ENCODE measurements around the gene MAB21L2. TPM values are rescaled to one million over a fixed set of nuclear protein-coding genes. Genes with fewer than 3 reads are reported as not detected.

MAB21L2 gene
- total RNA-seq, 1 donor from 2014 or later: 0.11 TPM

GRCh38 chr4:150598909-150599308, 17.0 kb downstream of the MAB21L2 start:
- Histone ChIP-seq H3K9me3 (replicated peaks) (no peaks in the 10 kb centered on the region), H3K36me3 (no peaks in the 10 kb centered on the region), H3K27ac (replicated peaks) (no peak overlapping the region), H3K27me3 (ENCODE audit: low read depth) (no peaks in the 10 kb centered on the region), H3K4me1 (no peaks in the 10 kb centered on the region), H3K4me3 (no peak overlapping the region)
- intact Hi-C loops (cut with micrococcal nuclease): no loop called here
- DNase-seq: no peak
- TF ChIP-seq CTCF (IDR thresholded peaks at IDR 0.05; ENCODE audit: borderline replicate concordance): no peak

- H3K4me3 ChIP-seq: no peak overlapping the region
Measured at GRCh38 chr4:150599547-150599946, 17.6 kb downstream of the MAB21L2 start.

GRCh38 chr4:150600812-150601445, 19.0 kb downstream of the MAB21L2 start:
- no peaks in the 10 kb centered on the region for H3K9me3 ChIP-seq (replicated peaks)
- no peaks in the 10 kb centered on the region for H3K27me3 ChIP-seq (ENCODE audit: low read depth)
- no peak for DNase-seq
- H3K4me3 ChIP-seq: no peak overlapping the region
- H3K27ac ChIP-seq (replicated peaks): no peak overlapping the region
- intact Hi-C loops (cut with micrococcal nuclease): no loop called here
- H3K36me3 ChIP-seq: no peaks in the 10 kb centered on the region
- H3K4me1 ChIP-seq: no peaks in the 10 kb centered on the region
- TF ChIP-seq CTCF (IDR thresholded peaks at IDR 0.05; ENCODE audit: borderline replicate concordance): no peak

More at GRCh38 chr4:150599547-150599946, 17.6 kb downstream of the MAB21L2 start:
- TF ChIP-seq CTCF (IDR thresholded peaks at IDR 0.05; ENCODE audit: borderline replicate concordance): no peak
- Histone ChIP-seq H3K9me3 (replicated peaks) (no peaks in the 10 kb centered on the region), H3K27ac (replicated peaks) (no peak overlapping the region), H3K36me3 (no peaks in the 10 kb centered on the region), H3K27me3 (ENCODE audit: low read depth) (no peaks in the 10 kb centered on the region), H3K4me1 (no peaks in the 10 kb centered on the region)
- DNase-seq: no peak
- intact Hi-C loops (cut with micrococcal nuclease): no loop called here

- intact Hi-C loops (cut with micrococcal nuclease): no loop called here
- H3K27ac ChIP-seq (replicated peaks): no peak overlapping the region
- no peaks in the 10 kb centered on the region for H3K9me3 ChIP-seq (replicated peaks)
- no peak for TF ChIP-seq CTCF (IDR thresholded peaks at IDR 0.05; ENCODE audit: borderline replicate concordance)
- no peaks in the 10 kb centered on the region for H3K27me3 ChIP-seq (ENCODE audit: low read depth)
- no peaks in the 10 kb centered on the region for H3K4me1 ChIP-seq
- DNase-seq: no peak
- no peak overlapping the region for H3K4me3 ChIP-seq
- H3K36me3 ChIP-seq: no peaks in the 10 kb centered on the region
Measured at GRCh38 chr4:150609131-150609530, 27.2 kb downstream of the MAB21L2 start.

GRCh38 chr4:150619042-150619441, 37.1 kb downstream of the MAB21L2 start:
- no peak overlapping the region for H3K4me3 ChIP-seq
- no peak for TF ChIP-seq CTCF (IDR thresholded peaks at IDR 0.05; ENCODE audit: borderline replicate concordance)
- peaks cover 3% of the 10 kb centered on the region for H3K4me1 ChIP-seq
- intact Hi-C loops (cut with micrococcal nuclease): no loop called here
- H3K27ac ChIP-seq (replicated peaks): no peak overlapping the region
- H3K27me3 ChIP-seq (ENCODE audit: low read depth): no peaks in the 10 kb centered on the region
- no peaks in the 10 kb centered on the region for H3K36me3 ChIP-seq
- no peak for DNase-seq
- H3K9me3 ChIP-seq (replicated peaks): no peaks in the 10 kb centered on the region
